Ishikawa (cell line): Measurements from ENCODE around the gene MAPK4.

Experiments
- CEBPB ChIP-seq: IDR thresholded peaks from 2 replicates; pipeline ENCODE4 v1.6.1; 2012
- EGR1 ChIP-seq: IDR thresholded peaks from 2 replicates; pipeline ENCODE4 v1.6.1; 2012
- EP300 ChIP-seq: IDR thresholded peaks from 2 replicates; pipeline ENCODE4 v1.6.1; 2012; ENCODE audit warnings: borderline replicate concordance
- FOXM1 ChIP-seq: IDR thresholded peaks from 2 replicates; pipeline ENCODE4 v1.6.1; 2012; ENCODE audit warnings: low read depth, borderline replicate concordance
- MAX ChIP-seq: IDR thresholded peaks from 2 replicates; pipeline ENCODE4 v1.6.1; 2012
- NFIC ChIP-seq: IDR thresholded peaks from 2 replicates; pipeline ENCODE4 v1.6.1; 2012
- RAD21 ChIP-seq: IDR thresholded peaks from 2 replicates; pipeline ENCODE4 v1.6.1; 2012; ENCODE audit warnings: low read depth
- TAF1 ChIP-seq: IDR thresholded peaks from 2 replicates; pipeline ENCODE4 v1.6.1; 2012; ENCODE audit warnings: low read depth, mild to moderate bottlenecking
- TCF12 ChIP-seq: IDR thresholded peaks from 2 replicates; pipeline ENCODE4 v1.6.1; 2012; ENCODE audit warnings: low read depth
- TEAD4 ChIP-seq: IDR thresholded peaks from 2 replicates; pipeline ENCODE4 v1.6.1; 2012
- YY1 ChIP-seq: IDR thresholded peaks from 2 replicates; pipeline ENCODE4 v1.6.1; 2012; ENCODE audit warnings: low read depth
- TF ChIP-seq, protein P1 (sequence below): IDR thresholded peaks from 2 replicates; pipeline ENCODE4 v1.6.1; 2012
- TF ChIP-seq, protein P2 (sequence below): IDR thresholded peaks from 2 replicates; pipeline ENCODE4 v1.6.1; 2012; ENCODE audit warnings: low read depth, mild to moderate bottlenecking

GRCh38 chr18:50639711-50640110 is 79.8 kb downstream of the MAPK4 start:
- TF ChIP-seq RAD21 (no peak), YY1 (no peak), TAF1 (no peak), CEBPB (no peak), EP300 (no peak), MAX (no peak), TEAD4 (no peak), EGR1 (no peak), NFIC (no peak), FOXM1 (no peak), TCF12 (no peak)
- TF ChIP-seq, protein P1, sequence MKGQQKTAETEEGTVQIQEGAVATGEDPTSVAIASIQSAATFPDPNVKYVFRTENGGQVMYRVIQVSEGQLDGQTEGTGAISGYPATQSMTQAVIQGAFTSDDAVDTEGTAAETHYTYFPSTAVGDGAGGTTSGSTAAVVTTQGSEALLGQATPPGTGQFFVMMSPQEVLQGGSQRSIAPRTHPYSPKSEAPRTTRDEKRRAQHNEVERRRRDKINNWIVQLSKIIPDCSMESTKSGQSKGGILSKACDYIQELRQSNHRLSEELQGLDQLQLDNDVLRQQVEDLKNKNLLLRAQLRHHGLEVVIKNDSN: no peak
- TF ChIP-seq, protein P2, sequence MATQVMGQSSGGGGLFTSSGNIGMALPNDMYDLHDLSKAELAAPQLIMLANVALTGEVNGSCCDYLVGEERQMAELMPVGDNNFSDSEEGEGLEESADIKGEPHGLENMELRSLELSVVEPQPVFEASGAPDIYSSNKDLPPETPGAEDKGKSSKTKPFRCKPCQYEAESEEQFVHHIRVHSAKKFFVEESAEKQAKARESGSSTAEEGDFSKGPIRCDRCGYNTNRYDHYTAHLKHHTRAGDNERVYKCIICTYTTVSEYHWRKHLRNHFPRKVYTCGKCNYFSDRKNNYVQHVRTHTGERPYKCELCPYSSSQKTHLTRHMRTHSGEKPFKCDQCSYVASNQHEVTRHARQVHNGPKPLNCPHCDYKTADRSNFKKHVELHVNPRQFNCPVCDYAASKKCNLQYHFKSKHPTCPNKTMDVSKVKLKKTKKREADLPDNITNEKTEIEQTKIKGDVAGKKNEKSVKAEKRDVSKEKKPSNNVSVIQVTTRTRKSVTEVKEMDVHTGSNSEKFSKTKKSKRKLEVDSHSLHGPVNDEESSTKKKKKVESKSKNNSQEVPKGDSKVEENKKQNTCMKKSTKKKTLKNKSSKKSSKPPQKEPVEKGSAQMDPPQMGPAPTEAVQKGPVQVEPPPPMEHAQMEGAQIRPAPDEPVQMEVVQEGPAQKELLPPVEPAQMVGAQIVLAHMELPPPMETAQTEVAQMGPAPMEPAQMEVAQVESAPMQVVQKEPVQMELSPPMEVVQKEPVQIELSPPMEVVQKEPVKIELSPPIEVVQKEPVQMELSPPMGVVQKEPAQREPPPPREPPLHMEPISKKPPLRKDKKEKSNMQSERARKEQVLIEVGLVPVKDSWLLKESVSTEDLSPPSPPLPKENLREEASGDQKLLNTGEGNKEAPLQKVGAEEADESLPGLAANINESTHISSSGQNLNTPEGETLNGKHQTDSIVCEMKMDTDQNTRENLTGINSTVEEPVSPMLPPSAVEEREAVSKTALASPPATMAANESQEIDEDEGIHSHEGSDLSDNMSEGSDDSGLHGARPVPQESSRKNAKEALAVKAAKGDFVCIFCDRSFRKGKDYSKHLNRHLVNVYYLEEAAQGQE: no peak
